ENCODE results near the gene ZNF541.
"Not testable (repeated sequence)": the region's sequence is repeated elsewhere in the genome, so short reads cannot be mapped to it uniquely, and the experiment has no call there.

The ZNF541 gene

GRCh38 chr19:47599671-47600245 lies 26.8 kb upstream of the ZNF541 start:
- DNase-seq (ENCODE audit: low spot score): not testable (repeated sequence)

DNA sequence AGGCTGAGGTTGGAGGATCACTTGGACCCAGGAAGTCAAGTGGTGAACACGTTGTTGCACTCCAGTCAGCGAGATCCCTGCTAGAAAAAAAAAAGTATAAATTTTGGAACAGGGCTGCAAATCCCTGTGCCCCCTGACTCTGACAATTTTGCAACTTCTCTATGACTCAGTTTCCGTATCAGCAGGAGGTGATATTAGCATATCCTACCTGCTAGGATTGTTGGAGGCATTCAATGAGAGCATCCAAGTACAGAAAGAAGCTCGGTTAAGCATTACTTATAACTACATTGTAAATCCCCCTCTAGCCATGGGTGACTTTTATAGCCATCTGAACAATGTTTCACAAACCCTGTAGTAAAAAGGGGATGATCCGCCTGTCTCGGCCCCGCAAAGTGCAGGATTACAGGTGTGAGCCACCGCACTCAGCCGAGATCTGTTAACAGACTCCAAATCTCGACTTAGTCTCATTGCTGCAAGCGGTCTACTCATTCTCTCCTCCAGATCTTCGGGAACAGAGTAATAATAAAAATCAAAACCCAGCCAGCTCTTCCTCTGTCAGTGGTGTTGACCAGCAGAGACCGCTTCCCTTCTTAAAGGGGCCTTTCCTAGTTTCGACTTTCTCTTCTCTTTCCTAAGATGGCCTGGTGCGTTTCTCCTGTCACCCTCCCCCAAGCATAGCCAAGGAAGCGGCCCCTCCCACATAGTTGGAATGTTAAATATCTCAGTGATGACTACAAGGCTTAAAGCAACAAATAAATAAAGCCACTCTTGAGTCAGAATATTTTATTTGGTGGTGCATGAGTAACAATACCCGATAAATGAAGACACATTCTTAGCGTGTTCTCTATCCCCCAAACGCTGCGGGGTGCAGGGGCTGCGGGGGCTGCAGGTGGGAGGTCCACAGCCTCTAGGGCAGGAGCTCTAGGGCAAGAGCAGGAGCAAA lies 25.7 kb upstream of the ZNF541 start:
- no peak for DNase-seq (ENCODE audit: low spot score)

DNA sequence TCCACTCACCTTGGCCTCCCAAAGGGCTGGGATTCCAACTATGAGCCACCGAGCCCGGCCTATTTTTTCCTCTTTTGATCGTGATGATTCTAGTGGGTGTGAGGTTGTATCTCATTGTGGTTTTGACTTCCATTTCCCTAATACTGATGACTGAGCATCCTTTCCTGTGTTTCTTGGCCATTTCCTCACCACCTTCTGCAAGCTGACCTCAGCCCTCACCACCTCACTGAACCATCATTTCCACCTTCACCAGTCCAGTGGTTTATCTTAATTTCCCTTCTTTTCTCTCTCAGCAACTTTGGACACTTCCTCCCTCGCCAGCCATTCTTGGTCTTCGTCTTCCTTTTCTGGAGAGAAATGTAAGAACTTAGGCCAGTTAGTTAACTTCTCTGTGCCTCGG lies 23.0 kb upstream of the ZNF541 start:
- DNase-seq (ENCODE audit: low spot score): no peak

DNA sequence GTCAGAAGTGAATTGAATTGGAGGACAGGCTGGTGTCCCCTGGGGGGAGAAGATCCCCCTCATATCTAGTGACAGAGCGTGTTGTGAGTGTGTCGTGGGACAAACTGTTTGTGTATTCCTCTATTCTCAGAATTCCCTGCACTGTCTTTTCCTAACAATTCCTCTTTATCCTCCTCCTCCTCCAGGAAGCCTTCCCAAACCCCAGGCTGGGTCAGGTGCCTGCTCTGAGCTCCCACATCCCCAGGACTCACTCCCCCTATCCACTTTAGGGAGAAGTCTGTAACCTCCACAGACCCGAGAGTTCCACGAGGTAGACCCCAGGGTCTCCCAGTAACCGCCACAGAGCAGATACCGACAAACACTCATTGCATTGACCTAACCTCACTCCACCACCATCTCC lies 20.9 kb upstream of the ZNF541 start:
- no peak for DNase-seq (ENCODE audit: low spot score)

GRCh38 chr19:47589824-47590223 lies 16.9 kb upstream of the ZNF541 start:
- DNase-seq (ENCODE audit: low spot score): no peak

- no peak for DNase-seq (ENCODE audit: low spot score)
Observed at GRCh38 chr19:47587295-47587694, 14.3 kb upstream of the ZNF541 start.

GRCh38 chr19:47583161-47583560 lies 10.2 kb upstream of the ZNF541 start:
- DNase-seq (ENCODE audit: low spot score): not testable (repeated sequence)

- no peak for DNase-seq (ENCODE audit: low spot score)
Observed at GRCh38 chr19:47582320-47582909, 9.5 kb upstream of the ZNF541 start.

DNA sequence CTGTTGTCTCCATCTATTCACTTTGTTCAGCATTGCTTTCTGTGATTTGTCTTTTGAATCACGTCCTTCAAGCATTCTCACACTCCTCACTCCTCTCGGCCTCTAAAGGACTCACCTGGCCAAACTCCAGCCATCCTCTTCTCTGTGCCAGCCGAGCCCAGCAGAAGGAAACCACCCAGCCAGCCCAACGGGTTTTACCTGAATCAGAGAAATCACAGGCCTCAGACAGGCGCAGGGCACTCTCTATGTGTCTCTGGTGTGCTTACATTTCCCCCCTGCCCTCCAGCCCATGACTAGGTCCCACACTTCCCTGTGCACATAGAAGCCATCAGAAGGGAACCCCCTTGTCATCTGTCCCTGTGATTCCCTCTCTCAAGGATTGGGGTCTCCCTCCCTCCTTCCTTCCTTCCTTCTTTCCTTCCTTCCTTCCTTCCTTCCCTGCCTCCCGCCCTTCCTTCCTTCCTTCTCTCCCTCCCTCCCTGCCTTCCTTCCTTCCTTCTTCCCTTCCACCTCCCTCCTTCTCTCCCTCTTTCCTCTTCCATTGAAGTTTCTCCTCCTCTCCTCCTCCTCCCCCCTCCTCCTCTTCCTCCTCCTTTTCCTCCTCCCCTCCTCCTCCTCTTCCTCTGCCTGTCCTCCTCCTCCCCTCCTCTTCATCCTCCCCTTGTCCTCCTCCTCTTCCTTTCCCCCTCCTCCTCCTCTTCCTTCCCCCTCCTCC lies 8.8 kb upstream of the ZNF541 start:
- DNase-seq (ENCODE audit: low spot score): no peak

GRCh38 chr19:47580397-47580796 lies 7.4 kb upstream of the ZNF541 start:
- DNase-seq (ENCODE audit: low spot score): no peak

- DNase-seq (ENCODE audit: low spot score): no peak
Observed at GRCh38 chr19:47572635-47573034, 313 bp downstream of the ZNF541 start.

DNA sequence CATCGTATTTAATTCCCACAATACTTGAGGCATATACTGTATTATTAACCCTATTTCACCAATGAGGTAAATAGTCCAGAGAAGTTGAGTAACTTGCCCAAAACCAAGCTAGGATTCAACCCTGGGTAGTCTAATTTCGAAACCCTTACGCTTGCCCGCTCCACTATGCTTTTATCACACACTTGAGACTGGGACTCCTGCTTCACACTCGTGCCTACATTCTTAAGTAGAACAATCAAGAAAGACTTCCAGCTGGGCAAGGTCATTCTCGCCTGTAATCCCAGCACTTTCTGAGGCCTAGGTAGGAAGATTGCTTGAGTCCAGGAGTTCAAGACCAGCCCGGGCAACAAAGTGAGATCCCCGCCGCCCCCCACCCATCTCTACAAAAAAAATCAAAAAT lies 3.6 kb downstream of the ZNF541 start:
- DNase-seq (ENCODE audit: low spot score): no peak

GRCh38 chr19:47564081-47564480 lies 8.9 kb downstream of the ZNF541 start:
- DNase-seq (ENCODE audit: low spot score): no peak

DNA sequence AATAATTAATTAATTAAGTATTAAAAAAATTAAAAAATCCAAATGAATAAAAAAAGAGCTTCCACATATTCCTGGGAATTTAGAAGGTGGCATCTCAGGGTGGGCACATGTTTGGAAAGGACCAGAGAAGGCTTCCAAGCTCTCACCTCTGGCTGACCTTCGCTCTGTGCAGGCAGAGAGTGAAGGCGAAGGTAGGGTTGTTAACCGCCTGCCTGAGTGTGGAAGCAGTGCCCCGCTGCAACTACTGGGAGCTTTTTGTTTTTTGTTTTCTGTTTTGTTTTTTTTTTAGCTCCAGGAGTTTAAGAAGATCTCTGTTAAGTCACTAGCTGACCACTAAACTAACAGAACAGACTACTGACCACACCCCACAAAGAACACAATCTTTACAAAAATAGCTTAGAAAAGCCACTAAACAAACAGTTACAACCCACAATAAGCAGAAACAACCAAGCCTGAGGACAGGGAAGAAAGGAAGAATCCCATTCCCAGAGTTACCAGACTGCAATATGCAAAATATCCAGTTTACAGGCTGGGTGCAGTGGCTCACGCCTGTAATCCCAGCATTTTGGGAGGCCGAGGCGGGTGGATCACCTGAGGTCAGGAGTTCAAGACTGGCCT lies 11.4 kb downstream of the ZNF541 start:
- no peak for DNase-seq (ENCODE audit: low spot score)

GRCh38 chr19:47560999-47561398 lies 11.9 kb downstream of the ZNF541 start:
- DNase-seq (ENCODE audit: low spot score): no peak

- no peak for DNase-seq (ENCODE audit: low spot score)
Observed at GRCh38 chr19:47550129-47550528, 22.8 kb downstream of the ZNF541 start.

DNA sequence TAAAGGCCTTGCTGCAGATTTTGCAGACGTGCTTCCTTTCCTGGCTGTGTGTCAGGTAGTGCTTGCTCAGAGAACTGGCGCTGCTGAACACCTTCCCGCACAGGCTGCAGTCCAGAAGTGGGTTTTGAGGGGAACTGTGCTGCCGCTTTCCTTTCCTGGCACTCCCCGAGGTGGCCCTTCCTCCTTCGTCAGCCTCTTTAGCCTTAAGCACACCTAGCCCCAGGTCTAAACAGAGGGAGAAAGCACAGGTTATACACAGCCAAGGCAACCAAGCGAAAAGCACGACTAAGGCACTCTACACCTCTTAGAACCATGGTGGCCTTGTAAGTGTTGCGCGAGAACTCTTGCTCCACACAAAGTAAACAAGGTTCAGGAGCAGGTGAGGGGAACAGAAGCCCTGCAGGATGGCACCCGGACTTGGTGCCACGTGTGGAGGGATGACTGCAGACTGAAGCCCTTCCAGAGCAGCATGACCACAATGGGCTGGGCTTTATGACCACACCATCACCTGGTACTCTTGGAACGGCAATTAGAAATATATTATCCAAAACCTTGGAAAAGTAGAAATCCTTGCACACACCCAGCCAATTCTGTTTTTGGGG lies 23.6 kb downstream of the ZNF541 start:
- DNase-seq (ENCODE audit: low spot score): no peak

GRCh38 chr19:47547199-47547598 lies 25.7 kb downstream of the ZNF541 start:
- DNase-seq (ENCODE audit: low spot score): no peak

DNA sequence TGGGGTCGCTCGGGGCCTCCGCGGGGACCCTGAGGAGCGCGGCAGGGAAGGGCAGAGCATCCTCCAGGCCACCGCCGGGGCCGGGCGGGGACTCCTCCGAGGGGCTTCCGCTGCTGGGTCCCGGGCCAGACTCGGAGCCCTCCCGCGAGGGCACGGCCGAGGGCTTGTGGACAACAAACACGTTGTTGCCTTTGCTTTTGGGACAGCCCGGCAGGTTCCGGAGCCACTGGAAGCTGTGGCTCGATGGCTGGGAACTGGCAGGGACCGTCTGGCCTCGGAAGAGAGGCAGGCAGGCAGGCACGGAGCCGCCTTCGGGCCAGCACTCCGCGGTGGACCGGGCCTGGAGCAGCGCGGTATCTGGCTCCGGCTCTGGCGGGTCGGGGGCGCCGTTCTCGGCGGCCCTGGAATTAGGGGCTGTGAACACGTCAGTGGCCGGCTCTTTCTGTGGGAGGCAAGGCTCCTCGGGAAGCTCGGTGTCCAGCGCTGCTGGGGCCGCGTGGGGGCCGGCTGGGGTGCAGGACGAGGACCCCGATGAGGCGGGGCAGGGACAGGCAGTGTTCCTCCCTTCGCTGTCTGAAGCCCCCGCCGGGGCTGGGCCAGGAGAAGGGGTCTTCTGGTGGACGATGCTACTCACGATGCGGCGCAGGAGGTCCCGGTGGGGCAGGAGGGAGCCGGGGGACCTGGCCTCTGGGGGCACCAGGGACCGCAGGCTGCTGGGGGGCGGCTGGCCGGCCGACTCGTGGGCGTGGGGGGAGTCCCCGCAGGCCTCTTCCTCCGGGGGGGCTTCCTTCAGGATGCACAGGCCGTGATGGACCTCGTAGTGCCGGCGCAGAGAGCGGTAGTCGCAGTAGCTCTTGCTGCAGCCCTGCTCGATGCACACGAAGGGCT lies 27.6 kb downstream of the ZNF541 start:
- peak; percentile 34 for DNase-seq (ENCODE audit: low spot score)

DNA sequence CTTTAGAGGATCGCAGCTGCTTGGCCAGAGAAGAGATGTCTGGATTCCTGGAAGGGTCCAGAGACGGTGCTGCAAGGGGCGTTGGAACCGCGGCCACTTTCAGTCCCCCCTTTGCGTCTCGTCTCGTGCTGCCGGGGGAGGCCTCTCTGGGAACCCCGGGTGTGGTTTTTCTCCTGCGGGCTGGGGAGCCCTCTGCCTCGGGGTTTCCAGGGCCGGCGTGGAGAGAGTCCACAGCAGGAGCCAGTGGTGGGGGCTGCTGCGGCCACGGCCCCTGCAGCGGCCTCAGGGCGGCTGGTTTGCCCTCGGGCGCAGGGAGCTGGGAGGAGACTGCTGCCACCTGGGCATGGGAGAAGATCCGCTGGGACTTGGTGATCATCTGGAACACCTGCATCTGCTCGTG lies 28.5 kb downstream of the ZNF541 start:
- DNase-seq (ENCODE audit: low spot score): peak; percentile 29

GRCh38 chr19:47544075-47544474 lies 28.9 kb downstream of the ZNF541 start:
- no peak for DNase-seq (ENCODE audit: low spot score)

Measured in D341Med (cell line).